ENCODE measurements around the gene FAAH. TPM values are rescaled to one million over a fixed set of nuclear protein-coding genes. Genes with fewer than 3 reads are reported as not detected.

The FAAH gene
- total and polyA plus RNA-seq, 2 of the 4 experiments (the other 2 are of a cell fraction), result under 0.01 to 0.19 TPM

- TF ChIP-seq, protein P1, sequence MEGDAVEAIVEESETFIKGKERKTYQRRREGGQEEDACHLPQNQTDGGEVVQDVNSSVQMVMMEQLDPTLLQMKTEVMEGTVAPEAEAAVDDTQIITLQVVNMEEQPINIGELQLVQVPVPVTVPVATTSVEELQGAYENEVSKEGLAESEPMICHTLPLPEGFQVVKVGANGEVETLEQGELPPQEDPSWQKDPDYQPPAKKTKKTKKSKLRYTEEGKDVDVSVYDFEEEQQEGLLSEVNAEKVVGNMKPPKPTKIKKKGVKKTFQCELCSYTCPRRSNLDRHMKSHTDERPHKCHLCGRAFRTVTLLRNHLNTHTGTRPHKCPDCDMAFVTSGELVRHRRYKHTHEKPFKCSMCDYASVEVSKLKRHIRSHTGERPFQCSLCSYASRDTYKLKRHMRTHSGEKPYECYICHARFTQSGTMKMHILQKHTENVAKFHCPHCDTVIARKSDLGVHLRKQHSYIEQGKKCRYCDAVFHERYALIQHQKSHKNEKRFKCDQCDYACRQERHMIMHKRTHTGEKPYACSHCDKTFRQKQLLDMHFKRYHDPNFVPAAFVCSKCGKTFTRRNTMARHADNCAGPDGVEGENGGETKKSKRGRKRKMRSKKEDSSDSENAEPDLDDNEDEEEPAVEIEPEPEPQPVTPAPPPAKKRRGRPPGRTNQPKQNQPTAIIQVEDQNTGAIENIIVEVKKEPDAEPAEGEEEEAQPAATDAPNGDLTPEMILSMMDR (conservative IDR thresholded peaks at IDR 0.05; ENCODE audit: low read depth, low read length), result no peak
- TF ChIP-seq MAFK (IDR thresholded peaks at IDR 0.05; ENCODE audit: low read depth, low read length) (no peak), CHD1 (IDR thresholded peaks at IDR 0.05; ENCODE audit: low read depth, low read length) (no peak)
Measured at GRCh38 chr1:46403916-46404315, 9.8 kb downstream of the FAAH start (continued).

GRCh38 chr1:46404482-46405196 is 10.5 kb downstream of the FAAH start:
- CTCF ChIA-PET, result no interaction called here
- Histone ChIP-seq H3K23ac (ENCODE audit: low read depth, low read length) (no peak overlapping the region), H2BK120ac (ENCODE audit: low read depth, low read length) (no peak overlapping the region), H3K36me3 (ENCODE audit: control insufficient read depth, insufficient read depth, low read length) (no peaks in the 10 kb centered on the region), H2AK5ac (ENCODE audit: low read depth, low read length) (no peak overlapping the region), H3K14ac (replicated peaks; ENCODE audit: low read depth, low read length) (no peak overlapping the region), H3K4ac (ENCODE audit: low read depth, low read length) (no peak overlapping the region), H3K4me1 (ENCODE audit: control insufficient read depth, insufficient read depth, low read length) (no peaks in the 10 kb centered on the region; the same call in 1 of the 2 replicates), H3K27ac (ENCODE audit: insufficient read depth, low read length) (no peak overlapping the region), H2BK20ac (ENCODE audit: low read depth, low read length) (no peak overlapping the region), H4K91ac (ENCODE audit: insufficient read depth, low read depth, low read length) (no peak overlapping the region), H3K27me3 (ENCODE audit: control insufficient read depth, insufficient read depth, low read length) (peaks cover 20% of the 10 kb centered on the region), H2BK15ac (ENCODE audit: low read depth, low read length) (no peak overlapping the region), H3K79me1 (ENCODE audit: low read depth in 1 of 2, low read length in 2 of 2) (no peaks in the 10 kb centered on the region), H3K9ac (ENCODE audit: low read depth, low read length) (no peak overlapping the region), H3K18ac (ENCODE audit: low read depth, low read length) (no peak overlapping the region), H4K8ac (ENCODE audit: low read depth in 2 of 2, low read length in 2 of 2) (no peak overlapping the region), H3K9me1 (ENCODE audit: insufficient read depth, low read length) (0 out of 2 replicates have a peak, but pooled peaks cover 3% of the 10 kb centered on the region), H4K20me1 (ENCODE audit: insufficient read depth, low read length) (no peaks in the 10 kb centered on the region), H2AFZ (replicated peaks; ENCODE audit: low read length, poor library complexity) (no peak overlapping the region), H2BK5ac (ENCODE audit: low read depth, low read length, poor library complexity, severe bottlenecking) (no peak overlapping the region), H3K56ac (ENCODE audit: extremely low read depth, insufficient read depth, low read length) (no peak overlapping the region), H4K5ac (ENCODE audit: low read depth, low read length) (no peak overlapping the region), H3K4me3 (ENCODE audit: insufficient read depth, low read depth, low read length) (no peak overlapping the region), H3K4me2 (ENCODE audit: low read depth, low read length) (no peak overlapping the region), H3K9me3 (ENCODE audit: control insufficient read depth, insufficient read depth, low read length) (no peaks in the 10 kb centered on the region), H2AK9ac (replicated peaks; ENCODE audit: low read depth, low read length, poor library complexity) (no peak overlapping the region)
- no TSS peak for BruUV-seq (replicated peaks)
- no peak for DNase-seq
- in situ Hi-C loops (cut with MboI; ENCODE audit: low sequenced_read_pairs) (loop anchor here (5.0 to 25.0 kb wide), 2 partner anchors 123 to 308 kb away; partner anchors contain the start of gene EFCAB14), dilution Hi-C loops (cut with HindIII; ENCODE audit: low sequenced_read_pairs, unreplicated experiment) (no loop called here), intact Hi-C loops (cut with micrococcal nuclease) (loop anchor here (10.0 kb wide), 1 partner anchor 770 kb away; no protein-coding TSS in a partner anchor)
- no CpG with 5 or more reads among the region's 7 CpGs for WGBS, 2 experiments (ENCODE audit: extremely low coverage in 2 of 2, insufficient read length in 1 of 2)
- POLR2A ChIA-PET (ENCODE audit: unreplicated experiment), result no interaction called here
- ATAC-seq (ENCODE audit: low read depth), result no peak
- TF ChIP-seq BHLHE40 (IDR thresholded peaks at IDR 0.05; ENCODE audit: low read depth, low read length) (no peak), SMC3 (IDR thresholded peaks at IDR 0.05; ENCODE audit: low read depth, low read length) (no peak), MAFK (IDR thresholded peaks at IDR 0.05; ENCODE audit: low read depth, low read length) (no peak), USF2 (IDR thresholded peaks at IDR 0.05; ENCODE audit: low read depth, low read length) (no peak), ELK1 (IDR thresholded peaks at IDR 0.05; ENCODE audit: borderline replicate concordance, low read depth, low read length) (no peak), RAD21 (IDR thresholded peaks at IDR 0.05; ENCODE audit: low read length) (no peak), CHD1 (IDR thresholded peaks at IDR 0.05; ENCODE audit: low read depth, low read length) (no peak)
- TF ChIP-seq, protein P1 (conservative IDR thresholded peaks at IDR 0.05; ENCODE audit: low read depth, low read length), result no peak
